Activated T-helper 1 cell treated with Interleukin-2 at 50 U/mL for 16 hours (primary cell): ENCODE measurements around the gene JAKMIP1.
"Not testable (repeated sequence)": the region's sequence is repeated elsewhere in the genome, so short reads cannot be mapped to it uniquely, and the experiment has no call there.

ENCODE experiments used
- DNase-seq: peaks from one replicate; pipeline ENCODE4 v3.0.0-alpha.2; 2020; ENCODE audit warnings: low read depth

Gene JAKMIP1

DNA sequence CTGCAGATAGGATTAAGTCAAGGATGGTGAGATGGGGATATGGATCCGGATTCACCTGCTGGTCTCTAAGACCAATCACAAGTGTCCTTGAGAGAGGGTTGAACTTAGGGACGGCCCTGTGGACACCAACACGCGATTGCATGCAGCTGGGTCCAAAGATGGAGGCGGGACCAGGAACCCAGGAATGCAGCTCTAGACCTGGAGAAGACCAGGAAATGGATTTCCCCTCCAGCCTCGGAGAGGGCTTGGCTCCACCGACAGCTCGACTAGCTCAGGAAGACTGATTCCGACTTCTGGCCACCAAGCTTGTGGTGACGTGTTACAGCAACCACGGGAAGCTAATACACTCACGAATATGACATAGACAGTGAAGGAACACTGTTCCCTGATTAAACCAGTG lies 186.8 kb downstream of the JAKMIP1 start:
- no peak for DNase-seq

- DNase-seq = no peak
Measured at GRCh38 chr4:6012200-6012599, 188.1 kb downstream of the JAKMIP1 start.

- DNase-seq = no peak
Measured at GRCh38 chr4:6011686-6012085, 188.7 kb downstream of the JAKMIP1 start.

DNA sequence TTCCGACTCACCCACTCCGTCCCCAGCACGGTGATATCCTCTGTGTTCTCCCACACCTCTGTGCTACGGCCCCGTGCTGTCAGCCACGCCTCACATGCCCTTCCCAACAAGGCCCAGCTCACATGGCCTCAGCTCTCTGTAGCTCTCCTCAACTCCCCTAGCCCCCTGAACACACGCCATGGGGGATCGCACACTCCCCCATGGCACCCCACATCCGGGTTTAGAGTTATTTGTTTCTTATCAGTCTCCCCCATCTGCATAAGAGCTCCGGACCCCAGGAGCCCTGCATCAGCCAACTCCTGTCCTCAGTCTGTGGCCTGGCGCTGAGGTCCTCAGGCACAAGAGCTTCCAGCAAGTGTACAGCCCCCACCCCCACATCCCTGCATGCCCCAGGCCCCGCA lies 189.1 kb downstream of the JAKMIP1 start:
- DNase-seq = no peak

- no peak for DNase-seq
Measured at GRCh38 chr4:6010789-6011188, 189.6 kb downstream of the JAKMIP1 start.

GRCh38 chr4:6009452-6009851 lies 190.9 kb downstream of the JAKMIP1 start:
- no peak for DNase-seq

DNA sequence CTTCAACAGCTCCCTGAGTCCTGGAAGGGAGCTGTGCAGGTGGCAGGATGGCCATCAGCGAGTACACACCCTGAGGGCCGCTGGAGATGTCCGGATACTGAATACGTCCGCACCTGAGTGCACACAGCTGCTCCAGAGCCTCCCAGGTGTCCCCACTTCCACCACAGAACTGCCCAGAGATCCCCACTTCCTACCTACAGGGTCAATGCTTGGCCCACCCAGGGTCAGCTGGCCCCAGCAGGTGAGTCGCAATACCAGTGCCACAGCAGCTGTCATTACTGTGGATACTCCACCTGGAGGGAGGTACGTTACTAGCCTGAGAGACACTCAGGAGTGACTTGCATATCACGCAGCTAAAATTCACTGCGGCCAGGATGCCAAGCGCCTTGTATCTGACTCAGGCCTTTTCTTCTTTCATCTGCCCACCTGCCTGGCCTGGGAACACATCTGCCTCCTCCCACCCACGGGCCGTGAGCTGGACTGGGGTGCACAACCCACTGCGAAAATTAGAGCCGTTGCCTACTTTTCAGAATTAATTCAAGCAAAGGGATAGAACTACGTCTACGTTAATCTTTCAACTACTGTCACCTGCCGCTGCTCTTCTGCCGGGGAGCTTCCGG lies 191.5 kb downstream of the JAKMIP1 start:
- DNase-seq = no peak

DNA sequence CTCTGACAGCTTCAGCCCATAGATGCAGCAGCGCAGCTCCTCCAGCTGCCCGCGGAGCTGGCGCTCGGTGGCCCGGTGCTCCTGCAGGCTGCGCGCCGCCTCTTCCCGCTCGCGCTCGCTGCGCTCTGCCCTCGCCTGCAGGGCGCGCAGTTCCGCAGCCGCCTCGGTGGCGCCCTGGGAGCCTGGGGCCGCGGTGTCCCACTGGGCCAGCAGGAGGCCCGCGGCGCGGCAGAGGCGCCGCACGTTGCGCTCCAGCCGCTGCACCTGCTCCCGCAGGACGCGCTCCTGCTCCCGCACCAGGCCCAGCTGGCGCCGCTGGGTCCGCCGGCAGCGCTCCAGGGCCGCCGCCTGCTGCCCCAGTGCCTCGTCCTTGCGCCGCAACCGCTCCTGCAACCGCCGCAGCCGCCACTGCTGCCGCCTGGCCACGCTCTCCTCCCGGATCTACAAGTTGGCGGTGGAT lies 192.2 kb downstream of the JAKMIP1 start:
- DNase-seq = no peak

DNA sequence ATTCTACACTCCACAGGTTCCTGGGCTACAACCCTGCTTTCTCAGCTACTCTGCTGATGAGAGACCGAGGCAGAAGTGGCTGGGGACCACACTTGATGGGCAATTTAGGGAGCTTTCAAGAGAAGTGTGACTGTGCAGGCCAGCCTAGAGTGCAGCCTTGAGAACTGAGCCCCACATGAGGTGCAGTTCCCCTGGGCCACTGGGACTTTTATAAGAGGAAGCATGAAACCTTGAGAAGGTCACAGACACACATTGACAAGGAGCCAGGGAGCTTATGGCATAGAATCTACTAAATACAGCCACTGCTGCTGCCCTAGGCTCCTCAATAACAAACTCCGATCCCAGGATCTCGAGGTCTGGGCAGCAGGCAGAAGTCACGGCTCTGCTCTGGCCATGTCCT lies 195.2 kb downstream of the JAKMIP1 start:
- DNase-seq = no peak

- DNase-seq = not testable (repeated sequence)
Measured at GRCh38 chr4:6003485-6003884, 196.9 kb downstream of the JAKMIP1 start.

DNA sequence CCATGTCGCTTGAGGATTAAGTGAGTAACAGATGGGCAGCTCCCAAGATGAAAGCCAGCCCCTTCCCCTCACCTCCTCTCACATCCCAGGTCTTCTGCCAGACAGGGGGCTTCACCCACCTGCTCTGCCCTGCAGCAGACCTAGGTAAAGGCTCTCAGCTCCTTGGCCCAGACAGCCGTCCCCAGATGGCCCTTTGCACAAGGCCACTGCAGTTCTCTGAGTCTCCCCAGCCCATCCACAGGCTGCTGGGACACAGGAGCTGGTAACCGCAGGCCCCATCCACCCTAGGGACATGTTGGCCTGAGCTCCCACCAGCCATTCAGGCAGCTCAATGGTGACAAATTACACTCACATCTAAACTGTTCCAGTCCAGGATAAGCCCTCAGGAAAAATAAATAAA lies 197.4 kb downstream of the JAKMIP1 start:
- DNase-seq = no peak

DNA sequence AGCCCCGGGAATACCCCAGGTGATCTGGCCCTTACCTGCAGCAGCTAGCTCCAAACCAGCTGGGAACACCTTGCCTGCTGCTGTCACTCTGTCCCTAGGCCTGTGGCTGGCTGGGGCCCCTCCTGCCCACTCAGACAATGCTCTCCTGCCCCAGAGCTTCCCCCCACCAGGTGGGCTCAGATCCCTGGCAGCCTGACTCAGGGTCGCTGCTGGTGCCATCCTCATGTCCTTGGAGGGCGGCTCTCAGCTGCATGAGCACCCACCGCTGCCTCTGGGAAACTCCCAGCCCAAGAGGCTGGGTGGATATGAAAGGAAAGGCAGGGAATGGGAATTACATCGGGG lies 197.9 kb downstream of the JAKMIP1 start:
- DNase-seq = no peak

- DNase-seq = no peak
Measured at GRCh38 chr4:6001680-6002491, 198.5 kb downstream of the JAKMIP1 start.

- DNase-seq = no peak
Measured at GRCh38 chr4:5999830-6000365, 200.5 kb downstream of the JAKMIP1 start.

- DNase-seq = no peak
Measured at GRCh38 chr4:5999356-5999755, 201.0 kb downstream of the JAKMIP1 start.

GRCh38 chr4:5998333-5998936 lies 201.9 kb downstream of the JAKMIP1 start:
- peak; percentile 12 for DNase-seq

DNA sequence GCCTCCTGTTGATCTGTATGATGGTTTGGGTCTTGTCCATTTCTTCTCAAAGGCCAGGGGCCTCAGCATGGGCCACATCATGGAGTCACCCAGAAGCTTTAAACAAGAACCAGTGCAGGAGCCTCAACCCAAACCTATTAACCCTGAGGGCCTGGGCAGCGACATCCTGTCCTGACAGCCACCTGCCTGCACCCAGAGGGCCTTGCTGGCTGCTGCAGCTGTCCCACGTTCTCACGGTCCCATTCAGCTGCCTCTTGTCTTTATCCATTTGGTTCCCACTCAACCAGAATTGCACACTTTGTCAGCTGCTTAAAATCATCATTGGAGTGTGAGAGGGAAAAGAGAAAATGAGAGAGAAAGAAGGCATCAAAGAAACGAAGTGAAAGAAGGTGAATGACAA lies 203.7 kb downstream of the JAKMIP1 start:
- DNase-seq = no peak

DNA sequence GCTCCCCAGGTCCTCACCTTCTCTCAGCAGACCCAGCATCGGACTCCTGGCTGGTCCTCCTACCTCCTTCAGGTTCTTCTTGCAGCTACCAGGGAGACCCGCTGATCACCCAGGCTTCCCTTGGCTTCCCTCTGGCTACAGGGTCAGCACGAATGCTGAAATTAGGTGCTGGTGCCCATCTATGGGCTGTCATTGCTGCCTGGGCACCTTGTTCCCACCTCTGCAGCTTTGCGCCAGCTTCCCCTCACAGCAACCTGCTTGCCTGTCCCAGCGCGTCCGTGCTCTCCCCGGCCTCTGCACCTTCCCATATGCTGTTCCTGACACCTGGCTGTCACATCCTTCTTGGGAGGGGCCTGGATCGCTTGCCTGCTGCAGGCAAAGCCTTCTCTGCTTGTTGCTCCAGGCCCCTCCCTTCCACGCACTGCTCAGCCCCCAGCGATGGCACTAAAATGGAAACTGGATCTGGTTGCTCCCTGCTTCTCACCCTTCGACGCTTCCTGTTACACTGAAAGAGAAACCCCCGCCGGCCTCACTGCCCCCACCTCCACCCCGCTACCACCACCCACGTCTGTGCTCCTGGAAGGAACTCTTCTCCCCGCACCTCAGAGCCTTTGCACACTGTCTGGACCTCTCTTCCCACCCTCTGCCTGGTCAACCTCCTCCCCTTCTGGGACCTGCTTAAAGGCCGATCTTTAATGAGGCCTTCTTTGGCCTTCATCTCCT lies 204.3 kb downstream of the JAKMIP1 start:
- DNase-seq = no peak

DNA sequence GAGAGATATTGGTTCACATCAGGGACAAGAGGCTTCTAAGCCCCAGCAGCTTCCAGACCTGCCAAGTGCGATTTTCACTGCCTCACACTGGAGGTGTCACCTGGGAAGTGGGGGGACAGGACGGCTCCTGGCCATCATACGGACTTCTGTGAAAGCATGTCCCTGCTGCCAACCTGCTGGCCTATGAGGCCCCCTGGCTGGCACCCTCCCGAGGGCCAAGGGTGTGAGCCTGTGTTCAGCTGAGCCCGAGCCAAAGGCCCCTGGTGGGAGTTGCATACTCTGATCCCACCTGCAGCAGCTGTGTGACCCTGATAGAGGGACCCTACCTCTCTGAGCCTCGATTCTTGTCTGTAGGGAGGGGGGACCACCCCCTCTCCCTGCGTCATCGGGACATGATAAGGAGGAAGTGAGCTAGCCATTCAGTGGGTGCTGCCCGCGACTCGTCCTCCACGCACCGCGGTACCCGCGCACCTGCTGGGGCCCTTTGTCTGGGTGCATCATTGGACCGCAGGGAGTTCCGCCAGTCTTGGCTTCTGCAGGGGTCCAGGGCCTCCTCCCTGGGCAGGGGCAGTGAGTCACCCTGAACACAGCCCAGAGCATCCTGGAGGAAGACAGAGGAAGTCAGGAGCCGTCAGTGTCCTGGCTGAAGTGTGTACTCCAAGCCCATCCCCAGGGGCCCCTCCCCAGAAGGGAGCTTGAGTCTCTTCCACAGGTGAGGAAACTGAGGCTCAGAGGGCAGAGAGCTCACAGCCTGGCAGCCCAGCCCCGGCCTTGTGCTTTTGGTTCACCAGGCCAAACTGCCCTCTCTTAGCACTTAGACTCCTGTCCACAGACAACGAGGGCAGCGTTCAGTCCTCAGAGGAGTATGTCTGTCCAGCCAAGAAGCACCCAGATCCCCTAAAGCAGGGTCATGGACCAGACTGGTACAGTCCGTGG lies 206.2 kb downstream of the JAKMIP1 start:
- DNase-seq = no peak

DNA sequence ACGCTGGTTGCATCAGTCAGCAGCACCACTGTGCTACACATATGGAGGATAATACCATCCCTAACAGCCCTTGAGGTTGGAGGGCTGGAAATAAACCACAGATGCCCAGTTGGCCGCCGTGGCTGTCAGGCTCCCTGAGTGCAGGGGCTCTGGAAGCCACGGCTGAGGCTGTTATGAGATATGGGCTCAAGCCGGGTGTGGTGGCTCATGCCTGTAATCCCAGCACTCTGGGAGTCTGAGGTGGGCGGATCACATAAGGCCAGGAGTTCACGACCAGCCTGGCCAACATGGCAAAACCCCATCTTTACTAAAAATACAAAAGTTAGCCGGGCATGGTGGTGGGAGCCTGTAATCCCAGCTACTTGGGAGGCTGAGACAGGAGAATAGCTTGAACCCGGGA lies 207.0 kb downstream of the JAKMIP1 start:
- DNase-seq = not testable (repeated sequence)

- DNase-seq = no peak
Measured at GRCh38 chr4:5992828-5993321, 207.5 kb downstream of the JAKMIP1 start.
